GM18505 (cell line): Measurements from ENCODE around the gene COL16A1.

Experiments
- ATAC-seq: cut with Tn5 transposase; IDR thresholded peaks from one replicate; pipeline ENCODE4 v1.9.1; 2021; ENCODE audit not compliant: unreplicated experiment
- POLR2A ChIP-seq: IDR thresholded peaks from 4 replicates; pipeline ENCODE4 v1.6.1; 2011; ENCODE audit warnings: borderline replicate concordance; ENCODE audit not compliant: insufficient read depth, insufficient read length; ENCODE audit errors: extremely low read depth

COL16A1 gene

DNA sequence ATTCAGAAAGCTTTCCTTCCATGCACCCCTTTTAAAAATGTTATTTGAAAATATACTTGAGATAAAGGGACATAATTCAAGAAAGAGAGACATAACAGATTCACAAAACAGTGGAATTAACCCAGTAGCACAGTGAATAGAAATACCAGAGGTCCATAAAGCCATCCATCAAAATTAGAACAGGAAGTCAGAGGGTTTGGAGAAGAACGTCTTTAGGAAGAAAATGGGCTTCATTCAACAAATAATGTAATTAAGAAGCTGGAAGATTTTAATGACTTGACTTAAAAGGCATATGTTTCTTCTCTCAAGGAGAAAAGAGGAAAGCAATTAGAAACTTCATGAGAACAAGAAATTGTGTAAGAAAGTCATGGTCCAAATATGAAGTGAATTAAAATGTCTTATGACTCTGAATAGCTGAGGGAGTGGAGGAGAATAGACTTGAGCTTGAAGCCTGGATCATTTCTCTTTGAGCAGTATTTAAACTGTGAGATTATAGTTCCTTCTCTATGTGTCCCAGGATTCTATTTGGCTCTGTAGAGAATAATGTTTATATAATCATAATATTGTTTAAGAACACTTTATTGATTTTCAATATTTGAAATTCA, 94.2 kb downstream of the COL16A1 start:
- no peak for TF ChIP-seq POLR2A
- no peak for ATAC-seq

GRCh38 chr1:31607360-31607759, 96.5 kb downstream of the COL16A1 start:
- ATAC-seq = no peak
- TF ChIP-seq POLR2A = no peak

- peak; percentile 85 for ATAC-seq
- no peak for TF ChIP-seq POLR2A
Observed at GRCh38 chr1:31605908-31606427, 97.8 kb downstream of the COL16A1 start.
